WTC11 (cell line): ENCODE results near the gene CPSF3. TPM values are rescaled to one million over a fixed set of nuclear protein-coding genes. Genes with fewer than 3 reads are reported as not detected.

ENCODE experiments used
- ATAC-seq: fragments of 200-7000 bp; cut with Tn5 transposase; 2 replicates; pipeline ENCODE4 v1.10.0; 2021; ENCODE audit warnings: mild to moderate bottlenecking, moderate library complexity
- CTCF ChIA-PET: fragments of 300-600 bp; sonication (Branson Sonifier 250); formaldehyde crosslinking; loops from one replicate; lab custom pipeline; 2021; ENCODE audit warnings: antibody characterized with exemption; lab: Charles Lee
- POLR2A ChIA-PET: fragments of 350-600 bp; sonication (Branson Sonifier 250); formaldehyde crosslinking; loops from one replicate; lab custom pipeline; 2021; ENCODE audit warnings: antibody characterized with exemption; lab: Charles Lee
- DNase-seq: peaks from one replicate; pipeline ENCODE4 v3.0.0; 2021; ENCODE audit warnings: low spot score
- H3K27ac Mint-ChIP-seq: 2 replicates; pipeline ENCODE4 v1.8.0; 2021; ENCODE audit warnings: mixed read lengths
- H3K27me3 Mint-ChIP-seq: 2 replicates; pipeline ENCODE4 v1.8.0; 2021; ENCODE audit warnings: low read depth, mild to moderate bottlenecking, moderate library complexity, mixed read lengths
- H3K36me3 Mint-ChIP-seq: 2 replicates; pipeline ENCODE4 v1.8.0; 2021; ENCODE audit warnings: mixed read lengths
- H3K4me1 Mint-ChIP-seq: 2 replicates; pipeline ENCODE4 v1.8.0; 2022; ENCODE audit warnings: mixed read lengths
- H3K4me3 Mint-ChIP-seq: 2 replicates; pipeline ENCODE4 v1.8.0; 2021; ENCODE audit warnings: mild to moderate bottlenecking, moderate library complexity, mixed read lengths
- H3K9me3 Mint-ChIP-seq: 2 replicates; pipeline ENCODE4 v1.8.0; 2021; ENCODE audit warnings: mixed read lengths
- FOXK1 ChIP-seq: sonication (generic); formaldehyde crosslinking; IDR thresholded peaks from 2 replicates; pipeline ENCODE4 v1.8.0; 2022; ENCODE audit warnings: mild to moderate bottlenecking, moderate library complexity, missing genetic modification reagents
- KAT7 ChIP-seq: sonication (generic); formaldehyde crosslinking; IDR thresholded peaks from 2 replicates; pipeline ENCODE4 v1.8.1; 2023; ENCODE audit warnings: missing genetic modification reagents, mild to moderate bottlenecking, borderline replicate concordance
- PRRX2 ChIP-seq: fragments of 250-450 bp; sonication (Bioruptor Pico); IDR thresholded peaks from 2 replicates; pipeline ENCODE4 v1.8.0; 2021; ENCODE audit warnings: mild to moderate bottlenecking
- SP1 ChIP-seq: sonication (generic); formaldehyde crosslinking; conservative IDR thresholded peaks from 2 replicates; pipeline ENCODE4 v1.8.1; 2022; ENCODE audit warnings: missing genetic modification reagents
- TP53 ChIP-seq: sonication (generic); formaldehyde crosslinking; IDR thresholded peaks from 2 replicates; pipeline ENCODE4 v1.8.1; 2023; ENCODE audit warnings: mild to moderate bottlenecking, missing genetic modification reagents
- ZNF121 ChIP-seq: sonication (generic); formaldehyde crosslinking; IDR thresholded peaks from 2 replicates; pipeline ENCODE4 v1.8.0; 2023; ENCODE audit warnings: missing genetic modification reagents
- ZNF138 ChIP-seq: sonication (generic); formaldehyde crosslinking; conservative IDR thresholded peaks from 2 replicates; pipeline ENCODE4 v1.8.1; 2022; ENCODE audit warnings: mild to moderate bottlenecking, moderate library complexity, missing genetic modification reagents
- ZNF232 ChIP-seq: sonication (generic); formaldehyde crosslinking; IDR thresholded peaks from 2 replicates; pipeline ENCODE4 v1.8.0; 2022; ENCODE audit warnings: mild to moderate bottlenecking, missing genetic modification reagents
- total RNA-seq: library from RNA; stranded (reverse); gene quantifications from 3 replicates; pipeline ENCODE4 v1.2.3, GENCODE V29; 2021
- TF ChIP-seq, protein P1 (sequence below): fragments of 250-450 bp; sonication (Bioruptor Pico); IDR thresholded peaks from 2 replicates; pipeline ENCODE4 v1.8.0; 2021; ENCODE audit warnings: mild to moderate bottlenecking
- TF ChIP-seq, protein P2 (sequence below): sonication (generic); formaldehyde crosslinking; IDR thresholded peaks from 2 replicates; pipeline ENCODE4 v1.8.0; 2023; ENCODE audit warnings: missing genetic modification reagents
- TF ChIP-seq, protein P3 (sequence below): fragments of 250-450 bp; sonication (Bioruptor Pico); IDR thresholded peaks from 2 replicates; pipeline ENCODE4 v2.1.2; 2022; ENCODE audit warnings: mild to moderate bottlenecking, moderate library complexity
- TF ChIP-seq, protein P4 (sequence below): fragments of 250-450 bp; sonication (Bioruptor Pico); IDR thresholded peaks from 2 replicates; pipeline ENCODE4 v1.9.0; 2021; ENCODE audit warnings: mild to moderate bottlenecking, borderline replicate concordance
- TF ChIP-seq, protein P5 (sequence below): fragments of 250-450 bp; sonication (Bioruptor Pico); conservative IDR thresholded peaks from 2 replicates; pipeline ENCODE4 v1.9.0; 2021; ENCODE audit warnings: mild to moderate bottlenecking
- TF ChIP-seq, protein P6 (sequence below): sonication (generic); formaldehyde crosslinking; IDR thresholded peaks from 2 replicates; pipeline ENCODE4 v1.8.1; 2023; ENCODE audit warnings: mild to moderate bottlenecking, missing genetic modification reagents, borderline replicate concordance
- TF ChIP-seq, protein P7 (sequence below): sonication (generic); formaldehyde crosslinking; IDR thresholded peaks from 2 replicates; pipeline ENCODE4 v1.8.0; 2023; ENCODE audit warnings: mild to moderate bottlenecking, missing genetic modification reagents

The CPSF3 gene
- total RNA-seq, 1 experiment from 2014 or later = 88.4 TPM

DNA sequence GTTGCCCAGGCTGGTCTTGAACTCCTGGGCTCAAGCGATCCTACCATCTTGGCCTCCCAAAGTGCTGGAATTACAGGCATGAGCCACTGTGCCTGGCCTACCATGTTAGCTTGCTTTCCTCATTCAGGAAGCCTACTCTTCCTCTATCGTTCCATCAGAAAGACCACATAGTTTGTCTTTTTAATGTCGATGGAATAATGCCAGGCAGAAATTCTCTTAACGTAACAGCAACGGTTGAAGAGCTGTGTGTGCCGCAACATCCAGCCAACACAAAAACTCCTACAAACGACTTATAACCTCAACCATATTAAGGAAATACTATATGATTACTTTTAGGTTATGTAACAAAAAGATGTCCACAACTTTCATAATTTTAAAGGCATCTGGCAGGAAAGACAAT, 10.7 kb upstream of the CPSF3 start:
- DNase-seq = no peak
- ChIA-PET CTCF (no interaction called here), POLR2A (interaction anchor here (0.6 kb wide), 1 partner anchor 138 kb away, joined by 3 read pairs; no protein-coding TSS in a partner anchor)
- H3K36me3 Mint-ChIP-seq = peaks cover 5% of the 10 kb centered on the region
- H3K4me3 Mint-ChIP-seq = no peak overlapping the region
- H3K9me3 Mint-ChIP-seq = no peaks in the 10 kb centered on the region
- no peak overlapping the region for H3K27ac Mint-ChIP-seq
- H3K27me3 Mint-ChIP-seq = no peaks in the 10 kb centered on the region
- TF ChIP-seq, protein P1, sequence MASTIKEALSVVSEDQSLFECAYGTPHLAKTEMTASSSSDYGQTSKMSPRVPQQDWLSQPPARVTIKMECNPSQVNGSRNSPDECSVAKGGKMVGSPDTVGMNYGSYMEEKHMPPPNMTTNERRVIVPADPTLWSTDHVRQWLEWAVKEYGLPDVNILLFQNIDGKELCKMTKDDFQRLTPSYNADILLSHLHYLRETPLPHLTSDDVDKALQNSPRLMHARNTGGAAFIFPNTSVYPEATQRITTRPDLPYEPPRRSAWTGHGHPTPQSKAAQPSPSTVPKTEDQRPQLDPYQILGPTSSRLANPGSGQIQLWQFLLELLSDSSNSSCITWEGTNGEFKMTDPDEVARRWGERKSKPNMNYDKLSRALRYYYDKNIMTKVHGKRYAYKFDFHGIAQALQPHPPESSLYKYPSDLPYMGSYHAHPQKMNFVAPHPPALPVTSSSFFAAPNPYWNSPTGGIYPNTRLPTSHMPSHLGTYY (CRISPR knock-in tag) = no peak
- peak; percentile 62; the same call in 1 of the 2 replicates for TF ChIP-seq ZNF121
- TF ChIP-seq ZNF138 (CRISPR knock-in tag) = no peak
- TF ChIP-seq, protein P2, sequence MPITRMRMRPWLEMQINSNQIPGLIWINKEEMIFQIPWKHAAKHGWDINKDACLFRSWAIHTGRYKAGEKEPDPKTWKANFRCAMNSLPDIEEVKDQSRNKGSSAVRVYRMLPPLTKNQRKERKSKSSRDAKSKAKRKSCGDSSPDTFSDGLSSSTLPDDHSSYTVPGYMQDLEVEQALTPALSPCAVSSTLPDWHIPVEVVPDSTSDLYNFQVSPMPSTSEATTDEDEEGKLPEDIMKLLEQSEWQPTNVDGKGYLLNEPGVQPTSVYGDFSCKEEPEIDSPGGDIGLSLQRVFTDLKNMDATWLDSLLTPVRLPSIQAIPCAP (CRISPR knock-in tag) = no peak
- TF ChIP-seq KAT7 (CRISPR knock-in tag) = no peak
- TF ChIP-seq, protein P3, sequence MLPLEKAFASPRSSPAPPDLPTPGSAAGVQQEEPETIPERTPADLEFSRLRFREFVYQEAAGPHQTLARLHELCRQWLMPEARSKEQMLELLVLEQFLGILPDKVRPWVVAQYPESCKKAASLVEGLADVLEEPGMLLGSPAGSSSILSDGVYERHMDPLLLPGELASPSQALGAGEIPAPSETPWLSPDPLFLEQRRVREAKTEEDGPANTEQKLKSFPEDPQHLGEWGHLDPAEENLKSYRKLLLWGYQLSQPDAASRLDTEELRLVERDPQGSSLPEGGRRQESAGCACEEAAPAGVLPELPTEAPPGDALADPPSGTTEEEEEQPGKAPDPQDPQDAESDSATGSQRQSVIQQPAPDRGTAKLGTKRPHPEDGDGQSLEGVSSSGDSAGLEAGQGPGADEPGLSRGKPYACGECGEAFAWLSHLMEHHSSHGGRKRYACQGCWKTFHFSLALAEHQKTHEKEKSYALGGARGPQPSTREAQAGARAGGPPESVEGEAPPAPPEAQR (CRISPR knock-in tag) = no peak
- TF ChIP-seq SP1 (CRISPR knock-in tag) = no peak
- no peak for TF ChIP-seq TP53 (CRISPR knock-in tag)
- TF ChIP-seq, all 79 proteins: peak for 1
- no peak for ATAC-seq
- H3K4me1 Mint-ChIP-seq = no peaks in the 10 kb centered on the region

DNA sequence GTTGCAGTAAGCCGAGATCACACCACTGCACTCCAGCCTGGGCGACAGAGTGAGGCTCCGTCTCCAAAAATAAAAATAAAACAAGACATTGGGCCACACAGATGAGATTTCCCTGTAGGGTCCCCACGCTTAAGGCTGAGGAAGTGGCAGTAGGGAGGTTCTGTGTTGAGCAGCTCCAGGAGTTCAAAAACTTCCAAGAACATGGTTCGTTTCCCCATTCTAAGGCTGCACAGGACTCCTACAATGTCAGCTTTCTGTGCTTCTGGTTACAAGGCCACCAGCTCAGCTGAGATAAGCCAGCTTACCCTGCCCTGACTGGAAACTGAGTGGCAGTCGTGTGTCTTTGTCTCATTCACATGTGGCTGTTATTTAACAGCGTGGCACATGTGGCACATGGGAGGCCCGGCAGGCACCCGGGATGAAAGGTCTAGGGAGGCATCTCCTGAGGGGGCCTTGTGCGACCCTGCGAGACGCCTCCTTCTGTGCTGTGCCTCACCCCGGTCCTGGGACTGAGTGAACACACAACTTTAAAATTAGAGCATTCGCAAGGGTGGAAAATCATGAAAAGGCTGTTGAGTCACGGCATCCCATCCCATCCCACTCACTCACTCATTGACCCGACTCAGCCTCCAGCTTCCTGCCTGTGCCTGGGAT, 7.8 kb upstream of the CPSF3 start:
- Mint-ChIP-seq H3K4me3 (no peak overlapping the region), H3K27ac (no peak overlapping the region), H3K27me3 (no peaks in the 10 kb centered on the region), H3K4me1 (no peaks in the 10 kb centered on the region), H3K36me3 (peaks cover 5% of the 10 kb centered on the region), H3K9me3 (no peaks in the 10 kb centered on the region)
- POLR2A ChIA-PET = no interaction called here
- CTCF ChIA-PET = interaction anchor here (1.5 to 1.9 kb wide), 2 partner anchors 14 to 273 kb away, joined by 4 read pairs; no protein-coding TSS in a partner anchor
- DNase-seq = no peak
- no peak for ATAC-seq
- no peak for TF ChIP-seq ZNF232
- TF ChIP-seq, protein P4, sequence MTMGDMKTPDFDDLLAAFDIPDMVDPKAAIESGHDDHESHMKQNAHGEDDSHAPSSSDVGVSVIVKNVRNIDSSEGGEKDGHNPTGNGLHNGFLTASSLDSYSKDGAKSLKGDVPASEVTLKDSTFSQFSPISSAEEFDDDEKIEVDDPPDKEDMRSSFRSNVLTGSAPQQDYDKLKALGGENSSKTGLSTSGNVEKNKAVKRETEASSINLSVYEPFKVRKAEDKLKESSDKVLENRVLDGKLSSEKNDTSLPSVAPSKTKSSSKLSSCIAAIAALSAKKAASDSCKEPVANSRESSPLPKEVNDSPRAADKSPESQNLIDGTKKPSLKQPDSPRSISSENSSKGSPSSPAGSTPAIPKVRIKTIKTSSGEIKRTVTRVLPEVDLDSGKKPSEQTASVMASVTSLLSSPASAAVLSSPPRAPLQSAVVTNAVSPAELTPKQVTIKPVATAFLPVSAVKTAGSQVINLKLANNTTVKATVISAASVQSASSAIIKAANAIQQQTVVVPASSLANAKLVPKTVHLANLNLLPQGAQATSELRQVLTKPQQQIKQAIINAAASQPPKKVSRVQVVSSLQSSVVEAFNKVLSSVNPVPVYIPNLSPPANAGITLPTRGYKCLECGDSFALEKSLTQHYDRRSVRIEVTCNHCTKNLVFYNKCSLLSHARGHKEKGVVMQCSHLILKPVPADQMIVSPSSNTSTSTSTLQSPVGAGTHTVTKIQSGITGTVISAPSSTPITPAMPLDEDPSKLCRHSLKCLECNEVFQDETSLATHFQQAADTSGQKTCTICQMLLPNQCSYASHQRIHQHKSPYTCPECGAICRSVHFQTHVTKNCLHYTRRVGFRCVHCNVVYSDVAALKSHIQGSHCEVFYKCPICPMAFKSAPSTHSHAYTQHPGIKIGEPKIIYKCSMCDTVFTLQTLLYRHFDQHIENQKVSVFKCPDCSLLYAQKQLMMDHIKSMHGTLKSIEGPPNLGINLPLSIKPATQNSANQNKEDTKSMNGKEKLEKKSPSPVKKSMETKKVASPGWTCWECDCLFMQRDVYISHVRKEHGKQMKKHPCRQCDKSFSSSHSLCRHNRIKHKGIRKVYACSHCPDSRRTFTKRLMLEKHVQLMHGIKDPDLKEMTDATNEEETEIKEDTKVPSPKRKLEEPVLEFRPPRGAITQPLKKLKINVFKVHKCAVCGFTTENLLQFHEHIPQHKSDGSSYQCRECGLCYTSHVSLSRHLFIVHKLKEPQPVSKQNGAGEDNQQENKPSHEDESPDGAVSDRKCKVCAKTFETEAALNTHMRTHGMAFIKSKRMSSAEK (CRISPR knock-in tag) = no peak
- TF ChIP-seq, protein P5, sequence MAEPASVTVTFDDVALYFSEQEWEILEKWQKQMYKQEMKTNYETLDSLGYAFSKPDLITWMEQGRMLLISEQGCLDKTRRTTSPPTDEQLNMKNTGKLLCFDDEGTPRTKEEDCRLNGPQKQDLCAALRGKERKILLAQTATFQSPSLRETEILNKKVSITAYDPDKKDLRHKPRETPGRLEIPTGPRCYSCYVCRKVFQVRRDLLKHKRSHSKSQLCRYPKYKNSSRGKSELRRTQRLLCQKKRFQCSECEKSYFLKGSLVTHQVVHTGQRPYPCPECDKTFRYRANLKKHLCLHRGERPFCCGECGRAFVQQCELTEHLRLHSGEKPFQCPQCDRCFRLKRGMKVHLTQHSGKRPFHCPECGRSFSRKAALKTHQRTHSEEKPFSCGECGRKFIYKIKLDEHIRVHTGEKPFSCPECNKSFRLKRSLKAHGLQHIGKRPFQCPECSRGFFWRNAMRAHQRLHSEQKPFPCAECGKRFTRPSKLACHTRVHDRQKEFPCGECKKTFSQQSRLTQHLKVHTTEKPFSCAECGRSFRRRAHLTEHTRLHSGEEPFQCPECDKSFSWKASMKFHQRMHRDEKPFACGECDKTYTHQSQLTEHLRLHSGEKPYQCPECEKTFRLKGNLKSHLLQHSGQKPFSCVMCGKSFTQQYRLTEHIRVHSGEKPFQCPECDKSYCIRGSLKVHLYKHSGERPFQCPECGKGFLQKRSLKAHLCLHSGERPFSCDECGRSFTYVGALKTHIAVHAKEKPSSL = no peak
- no peak for TF ChIP-seq FOXK1 (CRISPR knock-in tag)
- TF ChIP-seq, protein P6, sequence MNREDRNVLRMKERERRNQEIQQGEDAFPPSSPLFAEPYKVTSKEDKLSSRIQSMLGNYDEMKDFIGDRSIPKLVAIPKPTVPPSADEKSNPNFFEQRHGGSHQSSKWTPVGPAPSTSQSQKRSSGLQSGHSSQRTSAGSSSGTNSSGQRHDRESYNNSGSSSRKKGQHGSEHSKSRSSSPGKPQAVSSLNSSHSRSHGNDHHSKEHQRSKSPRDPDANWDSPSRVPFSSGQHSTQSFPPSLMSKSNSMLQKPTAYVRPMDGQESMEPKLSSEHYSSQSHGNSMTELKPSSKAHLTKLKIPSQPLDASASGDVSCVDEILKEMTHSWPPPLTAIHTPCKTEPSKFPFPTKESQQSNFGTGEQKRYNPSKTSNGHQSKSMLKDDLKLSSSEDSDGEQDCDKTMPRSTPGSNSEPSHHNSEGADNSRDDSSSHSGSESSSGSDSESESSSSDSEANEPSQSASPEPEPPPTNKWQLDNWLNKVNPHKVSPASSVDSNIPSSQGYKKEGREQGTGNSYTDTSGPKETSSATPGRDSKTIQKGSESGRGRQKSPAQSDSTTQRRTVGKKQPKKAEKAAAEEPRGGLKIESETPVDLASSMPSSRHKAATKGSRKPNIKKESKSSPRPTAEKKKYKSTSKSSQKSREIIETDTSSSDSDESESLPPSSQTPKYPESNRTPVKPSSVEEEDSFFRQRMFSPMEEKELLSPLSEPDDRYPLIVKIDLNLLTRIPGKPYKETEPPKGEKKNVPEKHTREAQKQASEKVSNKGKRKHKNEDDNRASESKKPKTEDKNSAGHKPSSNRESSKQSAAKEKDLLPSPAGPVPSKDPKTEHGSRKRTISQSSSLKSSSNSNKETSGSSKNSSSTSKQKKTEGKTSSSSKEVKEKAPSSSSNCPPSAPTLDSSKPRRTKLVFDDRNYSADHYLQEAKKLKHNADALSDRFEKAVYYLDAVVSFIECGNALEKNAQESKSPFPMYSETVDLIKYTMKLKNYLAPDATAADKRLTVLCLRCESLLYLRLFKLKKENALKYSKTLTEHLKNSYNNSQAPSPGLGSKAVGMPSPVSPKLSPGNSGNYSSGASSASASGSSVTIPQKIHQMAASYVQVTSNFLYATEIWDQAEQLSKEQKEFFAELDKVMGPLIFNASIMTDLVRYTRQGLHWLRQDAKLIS (CRISPR knock-in tag) = no peak
- TF ChIP-seq, protein P7, sequence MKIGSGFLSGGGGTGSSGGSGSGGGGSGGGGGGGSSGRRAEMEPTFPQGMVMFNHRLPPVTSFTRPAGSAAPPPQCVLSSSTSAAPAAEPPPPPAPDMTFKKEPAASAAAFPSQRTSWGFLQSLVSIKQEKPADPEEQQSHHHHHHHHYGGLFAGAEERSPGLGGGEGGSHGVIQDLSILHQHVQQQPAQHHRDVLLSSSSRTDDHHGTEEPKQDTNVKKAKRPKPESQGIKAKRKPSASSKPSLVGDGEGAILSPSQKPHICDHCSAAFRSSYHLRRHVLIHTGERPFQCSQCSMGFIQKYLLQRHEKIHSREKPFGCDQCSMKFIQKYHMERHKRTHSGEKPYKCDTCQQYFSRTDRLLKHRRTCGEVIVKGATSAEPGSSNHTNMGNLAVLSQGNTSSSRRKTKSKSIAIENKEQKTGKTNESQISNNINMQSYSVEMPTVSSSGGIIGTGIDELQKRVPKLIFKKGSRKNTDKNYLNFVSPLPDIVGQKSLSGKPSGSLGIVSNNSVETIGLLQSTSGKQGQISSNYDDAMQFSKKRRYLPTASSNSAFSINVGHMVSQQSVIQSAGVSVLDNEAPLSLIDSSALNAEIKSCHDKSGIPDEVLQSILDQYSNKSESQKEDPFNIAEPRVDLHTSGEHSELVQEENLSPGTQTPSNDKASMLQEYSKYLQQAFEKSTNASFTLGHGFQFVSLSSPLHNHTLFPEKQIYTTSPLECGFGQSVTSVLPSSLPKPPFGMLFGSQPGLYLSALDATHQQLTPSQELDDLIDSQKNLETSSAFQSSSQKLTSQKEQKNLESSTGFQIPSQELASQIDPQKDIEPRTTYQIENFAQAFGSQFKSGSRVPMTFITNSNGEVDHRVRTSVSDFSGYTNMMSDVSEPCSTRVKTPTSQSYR (CRISPR knock-in tag) = no peak
- TF ChIP-seq PRRX2 (CRISPR knock-in tag) = no peak
